Measurements from ENCODE around the gene TLR8.

TLR8 gene

DNA sequence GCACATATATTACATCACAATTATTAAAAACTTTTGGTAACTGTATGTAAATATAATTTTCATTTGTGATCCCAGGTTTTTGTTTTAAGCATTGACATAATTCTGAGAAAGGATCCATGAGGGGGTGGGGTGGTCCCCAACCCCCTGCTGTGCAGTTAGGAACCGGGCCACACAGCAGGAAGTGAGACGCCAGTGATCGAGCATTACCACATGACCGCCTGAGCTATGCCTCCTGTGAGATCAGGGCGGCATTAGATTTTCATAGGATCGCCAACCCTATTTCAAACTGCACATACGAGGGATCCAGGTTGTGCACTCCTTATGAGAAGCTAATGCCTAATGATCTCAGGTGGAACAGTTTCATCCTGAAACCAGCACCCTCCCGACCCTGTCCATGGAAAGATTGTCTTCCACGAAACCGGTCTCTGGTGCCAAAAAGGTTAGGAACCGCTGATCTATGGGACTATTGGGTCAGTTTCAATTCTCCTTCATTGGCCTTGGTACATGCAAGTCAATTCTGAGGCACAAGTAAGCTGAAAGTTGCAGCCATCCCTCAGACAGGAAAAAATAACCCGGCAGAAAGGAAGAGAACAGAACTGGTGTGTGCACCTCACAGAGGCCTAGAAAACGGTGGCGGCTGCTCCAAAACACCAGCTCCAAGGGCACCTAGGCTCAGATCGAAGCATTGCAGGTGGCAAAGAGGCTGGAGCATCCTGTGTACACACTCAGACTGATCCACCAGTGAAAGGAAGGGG, 61.5 kb downstream of the TLR8 start:
- peaks cover 74% of the 10 kb centered on the region for H3K4me1 ChIP-seq (ENCODE audit: control insufficient read depth, low read length)
- peak overlapping the region; percentile 58 for H3K4me2 ChIP-seq (ENCODE audit: low read length)
- no peak for TF ChIP-seq CTCF (IDR thresholded peaks at IDR 0.05; ENCODE audit: low read depth, low read length, poor library complexity, severe bottlenecking)
- TF ChIP-seq EZH2phosphoT487 (IDR thresholded peaks at IDR 0.05; ENCODE audit: borderline replicate concordance, low read length), result no peak
- H4K20me1 ChIP-seq (ENCODE audit: control insufficient read depth, insufficient read depth, low read depth, low read length), result no peaks in the 10 kb centered on the region
- no peaks in the 10 kb centered on the region for H3K9me3 ChIP-seq (ENCODE audit: control insufficient read depth, insufficient read depth, low read length)
- no peaks in the 10 kb centered on the region for H3K27me3 ChIP-seq (ENCODE audit: control insufficient read depth, low read length)
- no peaks in the 10 kb centered on the region for H3K9me2 ChIP-seq (replicated peaks; ENCODE audit: control insufficient read depth, low read length)
- H3K4me3 ChIP-seq (ENCODE audit: low read length), result peak overlapping the region; percentile 48
- peaks cover 12% of the 10 kb centered on the region for H3F3A ChIP-seq (ENCODE audit: control insufficient read depth, insufficient read depth)
- H3K27ac ChIP-seq (ENCODE audit: low read depth, low read length), result no peak overlapping the region
- H3K79me2 ChIP-seq (ENCODE audit: control insufficient read depth, low read length), result peaks cover 6% of the 10 kb centered on the region
- no peaks in the 10 kb centered on the region for H3K36me3 ChIP-seq (ENCODE audit: control insufficient read depth, low read length)

DNA sequence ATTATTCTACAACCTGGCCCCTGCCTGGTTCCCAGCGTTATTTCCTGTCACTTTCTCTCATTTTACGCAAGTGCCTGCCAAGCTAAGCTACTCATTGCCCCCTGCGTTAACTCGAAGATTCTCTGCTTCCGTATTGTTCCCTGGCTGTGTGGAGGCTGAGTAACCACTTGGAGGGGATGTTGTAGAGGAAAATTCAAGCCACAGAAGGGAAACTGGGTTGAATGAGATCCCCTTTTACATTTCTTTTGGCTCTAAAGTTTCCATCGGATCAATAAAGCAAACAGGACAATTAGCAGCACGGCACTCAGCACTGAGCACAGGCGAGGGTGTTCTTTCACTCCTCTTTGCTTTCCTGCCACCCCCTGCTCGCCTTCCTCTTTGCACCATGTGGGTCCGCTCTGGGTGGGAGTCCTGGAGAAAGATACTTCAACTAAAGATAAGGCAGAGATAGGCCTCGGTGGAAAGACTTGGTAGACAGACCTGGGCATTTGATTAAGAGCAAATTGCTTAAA, 64.3 kb downstream of the TLR8 start:
- Histone ChIP-seq H3K9me3 (ENCODE audit: control insufficient read depth, insufficient read depth, low read length) (no peaks in the 10 kb centered on the region), H3K27ac (ENCODE audit: low read depth, low read length) (peak overlapping the region; percentile 99), H3K79me2 (ENCODE audit: control insufficient read depth, low read length) (peaks cover 31% of the 10 kb centered on the region), H3K36me3 (ENCODE audit: control insufficient read depth, low read length) (peaks cover 8% of the 10 kb centered on the region), H4K20me1 (ENCODE audit: control insufficient read depth, insufficient read depth, low read depth, low read length) (no peaks in the 10 kb centered on the region), H3K9me2 (replicated peaks; ENCODE audit: control insufficient read depth, low read length) (no peaks in the 10 kb centered on the region), H3K4me2 (ENCODE audit: low read length) (peak overlapping the region; percentile 92), H3F3A (ENCODE audit: control insufficient read depth, insufficient read depth) (peaks cover 34% of the 10 kb centered on the region), H3K4me1 (ENCODE audit: control insufficient read depth, low read length) (peaks cover 75% of the 10 kb centered on the region), H3K27me3 (ENCODE audit: control insufficient read depth, low read length) (no peaks in the 10 kb centered on the region), H3K4me3 (ENCODE audit: low read length) (peak overlapping the region; percentile 73)
- TF ChIP-seq EZH2phosphoT487 (IDR thresholded peaks at IDR 0.05; ENCODE audit: borderline replicate concordance, low read length), result no peak
- peak; percentile 32 for TF ChIP-seq CTCF (IDR thresholded peaks at IDR 0.05; ENCODE audit: low read depth, low read length, poor library complexity, severe bottlenecking)

DNA sequence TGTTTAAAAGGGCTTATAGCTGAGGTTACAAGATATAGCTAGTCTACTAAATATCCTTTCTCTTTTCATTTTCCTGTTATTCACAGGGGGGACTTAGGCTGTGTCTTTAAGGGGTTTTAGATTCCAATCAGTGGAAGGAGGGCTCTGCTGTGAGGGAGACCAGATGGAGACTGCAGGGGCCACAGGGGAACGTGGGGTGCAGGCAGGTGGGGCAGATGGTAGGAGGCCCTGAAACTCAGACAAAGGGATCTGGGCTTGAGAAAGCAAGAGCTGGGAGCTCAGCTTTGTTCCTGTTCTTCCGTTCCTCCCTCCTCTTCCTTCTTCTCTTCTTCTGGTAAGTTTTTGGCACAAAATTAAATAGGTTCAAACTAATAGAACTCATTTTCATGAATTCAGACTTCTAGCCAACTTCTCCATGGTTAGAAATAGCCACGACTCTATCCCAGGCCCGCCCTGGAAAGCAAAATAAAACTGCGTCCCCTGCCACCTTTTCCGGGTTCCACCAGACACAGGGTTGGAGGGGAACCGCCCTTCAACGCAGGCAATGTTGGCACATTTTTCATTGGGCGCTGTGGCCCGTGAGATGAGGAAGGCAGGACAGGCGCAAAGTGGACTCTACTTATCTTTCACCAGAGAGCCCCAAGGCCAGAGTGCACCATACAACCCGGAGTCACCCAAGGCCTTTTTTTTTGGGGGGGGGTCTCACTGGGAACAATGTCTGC, 65.0 kb downstream of the TLR8 start:
- no peaks in the 10 kb centered on the region for H4K20me1 ChIP-seq (ENCODE audit: control insufficient read depth, insufficient read depth, low read depth, low read length)
- peak overlapping the region; percentile 92 for H3K4me2 ChIP-seq (ENCODE audit: low read length)
- H3K4me1 ChIP-seq (ENCODE audit: control insufficient read depth, low read length), result peaks cover 68% of the 10 kb centered on the region
- H3K27me3 ChIP-seq (ENCODE audit: control insufficient read depth, low read length), result no peaks in the 10 kb centered on the region
- H3K4me3 ChIP-seq (ENCODE audit: low read length), result peak overlapping the region; percentile 73
- H3F3A ChIP-seq (ENCODE audit: control insufficient read depth, insufficient read depth), result peaks cover 41% of the 10 kb centered on the region
- H3K9me3 ChIP-seq (ENCODE audit: control insufficient read depth, insufficient read depth, low read length), result no peaks in the 10 kb centered on the region
- H3K36me3 ChIP-seq (ENCODE audit: control insufficient read depth, low read length), result peaks cover 15% of the 10 kb centered on the region
- TF ChIP-seq CTCF (IDR thresholded peaks at IDR 0.05; ENCODE audit: low read depth, low read length, poor library complexity, severe bottlenecking), result no peak
- TF ChIP-seq EZH2phosphoT487 (IDR thresholded peaks at IDR 0.05; ENCODE audit: borderline replicate concordance, low read length), result no peak
- H3K79me2 ChIP-seq (ENCODE audit: control insufficient read depth, low read length), result peaks cover 37% of the 10 kb centered on the region
- H3K27ac ChIP-seq (ENCODE audit: low read depth, low read length), result peak overlapping the region; percentile 99
- no peaks in the 10 kb centered on the region for H3K9me2 ChIP-seq (replicated peaks; ENCODE audit: control insufficient read depth, low read length)
